Measurements from ENCODE around the gene GPR17. TPM values are rescaled to one million over a fixed set of nuclear protein-coding genes. Genes with fewer than 3 reads are reported as not detected.

The GPR17 gene
- total RNA-seq, 2 donors from 2014 or later, result 0.24 TPM; not detected in 1

- peak; percentile 65 for DNase-seq
- WGBS, 2 experiments (ENCODE audit: insufficient coverage in 1 of 2, insufficient read length in 1 of 2), result 89% methylated on average over 14 to 25 of the region's 25 CpGs
- no peak overlapping the region for H3K27ac Mint-ChIP-seq
Observed at GRCh38 chr2:127681288-127681804, 35.4 kb downstream of the GPR17 start.

DNA sequence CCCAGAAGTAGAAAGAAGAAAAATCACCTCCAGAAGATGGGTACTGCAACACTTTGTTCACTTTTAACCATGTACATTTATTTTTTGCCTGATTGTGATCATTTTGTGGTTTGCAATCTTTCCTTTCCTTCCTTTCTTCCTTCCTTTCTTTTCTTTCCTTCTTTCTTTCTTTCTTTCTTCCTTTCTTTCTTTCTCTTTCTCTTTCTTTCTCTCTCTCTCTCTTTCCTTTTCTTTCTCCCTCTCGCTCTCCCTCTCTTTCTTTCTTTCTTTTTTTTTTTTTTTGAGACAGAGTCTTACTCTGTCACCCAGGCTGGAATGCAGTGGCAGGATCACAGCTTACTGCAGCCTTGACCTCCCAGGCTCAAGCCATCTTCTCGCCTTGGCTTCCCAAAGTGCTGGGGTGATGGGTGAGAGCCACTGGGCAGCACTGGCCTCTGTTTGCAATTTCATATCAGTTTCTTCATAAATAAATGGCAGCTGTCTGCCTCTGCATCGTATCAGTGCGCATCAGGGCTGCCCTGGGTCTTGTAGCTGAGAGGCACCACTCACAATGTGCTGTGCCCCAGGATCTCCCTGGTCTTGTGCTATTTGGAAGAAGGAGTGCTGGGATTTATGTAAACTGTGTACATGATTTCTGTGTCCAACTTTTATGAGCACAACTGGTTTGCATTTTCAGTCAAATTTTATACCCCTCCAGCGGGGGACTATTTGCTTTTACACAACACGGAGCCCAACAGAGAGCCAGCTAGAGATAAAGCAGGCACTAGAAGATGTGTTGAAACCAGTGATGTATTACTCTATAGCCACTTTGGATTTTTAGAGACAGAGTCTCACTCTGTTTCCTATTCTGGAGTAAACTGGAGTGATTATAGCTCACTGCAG lies 36.3 kb downstream of the GPR17 start:
- no peaks in the 10 kb centered on the region for H3K9me3 Mint-ChIP-seq
- H3K27ac ChIP-seq (ENCODE audit: low read depth, low read length), result no peak overlapping the region
- H3K4me3 ChIP-seq (ENCODE audit: low read length), result no peak overlapping the region
- no peaks in the 10 kb centered on the region for H3K36me3 Mint-ChIP-seq (ENCODE audit: low read depth)
- no peak overlapping the region for H3K4me3 Mint-ChIP-seq
- peaks cover 2% of the 10 kb centered on the region for H3K4me1 Mint-ChIP-seq
- H3K27ac Mint-ChIP-seq, result no peak overlapping the region
- H3K27me3 ChIP-seq (ENCODE audit: control insufficient read depth, insufficient read depth, low read length, poor library complexity, severe bottlenecking), result peaks cover 17% of the 10 kb centered on the region
- H3K27me3 Mint-ChIP-seq (ENCODE audit: insufficient read depth), result peaks cover 18% of the 10 kb centered on the region
- DNase-seq, result no peak
- TF ChIP-seq, protein P1, sequence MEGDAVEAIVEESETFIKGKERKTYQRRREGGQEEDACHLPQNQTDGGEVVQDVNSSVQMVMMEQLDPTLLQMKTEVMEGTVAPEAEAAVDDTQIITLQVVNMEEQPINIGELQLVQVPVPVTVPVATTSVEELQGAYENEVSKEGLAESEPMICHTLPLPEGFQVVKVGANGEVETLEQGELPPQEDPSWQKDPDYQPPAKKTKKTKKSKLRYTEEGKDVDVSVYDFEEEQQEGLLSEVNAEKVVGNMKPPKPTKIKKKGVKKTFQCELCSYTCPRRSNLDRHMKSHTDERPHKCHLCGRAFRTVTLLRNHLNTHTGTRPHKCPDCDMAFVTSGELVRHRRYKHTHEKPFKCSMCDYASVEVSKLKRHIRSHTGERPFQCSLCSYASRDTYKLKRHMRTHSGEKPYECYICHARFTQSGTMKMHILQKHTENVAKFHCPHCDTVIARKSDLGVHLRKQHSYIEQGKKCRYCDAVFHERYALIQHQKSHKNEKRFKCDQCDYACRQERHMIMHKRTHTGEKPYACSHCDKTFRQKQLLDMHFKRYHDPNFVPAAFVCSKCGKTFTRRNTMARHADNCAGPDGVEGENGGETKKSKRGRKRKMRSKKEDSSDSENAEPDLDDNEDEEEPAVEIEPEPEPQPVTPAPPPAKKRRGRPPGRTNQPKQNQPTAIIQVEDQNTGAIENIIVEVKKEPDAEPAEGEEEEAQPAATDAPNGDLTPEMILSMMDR (conservative IDR thresholded peaks at IDR 0.05), result no peak
- no peak overlapping the region for H3K9ac ChIP-seq (ENCODE audit: extremely low read depth, low read length, poor library complexity, severe bottlenecking)
- 95 to 100% methylated on average over 4 to 6 of the region's 6 CpGs for WGBS, 2 experiments (ENCODE audit: insufficient coverage in 1 of 2, insufficient read length in 1 of 2)
- no peaks in the 10 kb centered on the region for H3K4me1 ChIP-seq (ENCODE audit: control insufficient read depth, insufficient read depth, low read length)
- H3K36me3 ChIP-seq (ENCODE audit: control insufficient read depth, insufficient read depth, low read length), result no peaks in the 10 kb centered on the region
- H3K9me3 ChIP-seq (ENCODE audit: control insufficient read depth, low read length), result no peaks in the 10 kb centered on the region

More at GRCh38 chr2:127681288-127681804, 35.4 kb downstream of the GPR17 start:
- no peaks in the 10 kb centered on the region for H3K4me1 ChIP-seq (ENCODE audit: control insufficient read depth, insufficient read depth, low read length)
- H3K4me3 ChIP-seq (ENCODE audit: low read length), result no peak overlapping the region
- Mint-ChIP-seq H3K9me3 (no peaks in the 10 kb centered on the region), H3K4me1 (peaks cover 2% of the 10 kb centered on the region), H3K4me3 (no peak overlapping the region), H3K36me3 (ENCODE audit: low read depth) (no peaks in the 10 kb centered on the region), H3K27me3 (ENCODE audit: insufficient read depth) (peaks cover 27% of the 10 kb centered on the region)
- TF ChIP-seq, protein P1 (conservative IDR thresholded peaks at IDR 0.05), result no peak
- H3K9ac ChIP-seq (ENCODE audit: extremely low read depth, low read length, poor library complexity, severe bottlenecking), result no peak overlapping the region
- no peaks in the 10 kb centered on the region for H3K36me3 ChIP-seq (ENCODE audit: control insufficient read depth, insufficient read depth, low read length)
- H3K27me3 ChIP-seq (ENCODE audit: control insufficient read depth, insufficient read depth, low read length, poor library complexity, severe bottlenecking), result peaks cover 25% of the 10 kb centered on the region
- no peak overlapping the region for H3K27ac ChIP-seq (ENCODE audit: low read depth, low read length)
- H3K9me3 ChIP-seq (ENCODE audit: control insufficient read depth, low read length), result no peaks in the 10 kb centered on the region

DNA sequence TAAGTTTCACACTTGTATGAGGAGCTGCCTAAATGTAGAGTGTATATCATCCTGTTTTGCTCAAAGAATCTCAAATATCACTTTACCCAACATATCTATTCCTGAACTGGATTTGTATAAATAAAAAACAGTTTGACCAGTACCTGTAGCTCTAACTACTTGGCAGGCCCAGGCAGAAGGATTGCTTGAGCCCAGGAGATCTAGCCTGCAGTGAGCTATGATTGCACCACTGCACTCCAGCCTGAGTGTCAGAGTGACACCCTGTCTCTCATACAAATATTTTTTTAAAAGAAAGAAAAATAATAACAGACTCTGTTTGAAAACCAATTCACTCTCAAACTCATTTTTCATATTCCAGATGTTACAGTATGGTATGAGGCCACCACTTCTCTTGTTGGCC lies 37.1 kb downstream of the GPR17 start:
- Mint-ChIP-seq H3K27ac (no peak overlapping the region), H3K4me1 (peaks cover 2% of the 10 kb centered on the region)
- H3K9ac ChIP-seq (ENCODE audit: extremely low read depth, low read length, poor library complexity, severe bottlenecking), result no peak overlapping the region

More for the DNA sequence above, 37.1 kb downstream of the GPR17 start:
- H3K4me3 ChIP-seq (ENCODE audit: low read length), result no peak overlapping the region
- Mint-ChIP-seq H3K36me3 (ENCODE audit: low read depth) (no peaks in the 10 kb centered on the region), H3K27me3 (ENCODE audit: insufficient read depth) (peaks cover 10% of the 10 kb centered on the region), H3K4me3 (no peak overlapping the region), H3K9me3 (peaks cover 3% of the 10 kb centered on the region)
- H3K27me3 ChIP-seq (ENCODE audit: control insufficient read depth, insufficient read depth, low read length, poor library complexity, severe bottlenecking), result peaks cover 8% of the 10 kb centered on the region
- H3K9me3 ChIP-seq (ENCODE audit: control insufficient read depth, low read length), result peaks cover 3% of the 10 kb centered on the region
- DNase-seq, result no peak
- no peak overlapping the region for H3K27ac ChIP-seq (ENCODE audit: low read depth, low read length)
- TF ChIP-seq, protein P1 (conservative IDR thresholded peaks at IDR 0.05), result no peak
- H3K36me3 ChIP-seq (ENCODE audit: control insufficient read depth, insufficient read depth, low read length), result no peaks in the 10 kb centered on the region
- H3K4me1 ChIP-seq (ENCODE audit: control insufficient read depth, insufficient read depth, low read length), result no peaks in the 10 kb centered on the region

Measured in endodermal cell (in vitro differentiated cells).